Muscle layer of duodenum (tissue), 2 donors: ENCODE measurements around the gene ST6GALNAC3.

Experiments
- H3K27ac ChIP-seq: one replicate; pipeline ENCODE4 v1.7.0; 2013; ENCODE audit warnings: mild to moderate bottlenecking, low read length
- H3K27me3 ChIP-seq: one replicate; pipeline ENCODE4 v1.7.0; 2013; ENCODE audit warnings: low read depth, mild to moderate bottlenecking, control low read depth, low read length
- H3K36me3 ChIP-seq, 2 donors: one replicate each; pipeline ENCODE4 v1.7.0; 2013; ENCODE audit warnings: low read length in 2 of 2, control low read depth in 1 of 2, mild to moderate bottlenecking in 1 of 2; ENCODE audit not compliant: insufficient read depth in 2 of 2, control insufficient read depth in 1 of 2
- H3K4me1 ChIP-seq, 2 donors: one replicate each; pipeline ENCODE4 v1.7.0; 2013; ENCODE audit warnings: low read length in 2 of 2, mild to moderate bottlenecking in 2 of 2, control low read depth in 1 of 2, moderate library complexity in 1 of 2; ENCODE audit not compliant: insufficient read depth in 2 of 2, control insufficient read depth in 1 of 2
- H3K4me3 ChIP-seq, 2 donors: one replicate each; pipeline ENCODE4 v1.7.0; 2013; ENCODE audit warnings: low read length in 2 of 2, low read depth in 1 of 2, mild to moderate bottlenecking in 1 of 2
- H3K9me3 ChIP-seq, 2 donors: one replicate each; pipeline ENCODE4 v1.7.0; 2013; ENCODE audit warnings: low read length in 2 of 2, control low read depth in 1 of 2, mild to moderate bottlenecking in 1 of 2; ENCODE audit not compliant: control insufficient read depth in 1 of 2
- donor health status: healthy.

ST6GALNAC3 gene

DNA sequence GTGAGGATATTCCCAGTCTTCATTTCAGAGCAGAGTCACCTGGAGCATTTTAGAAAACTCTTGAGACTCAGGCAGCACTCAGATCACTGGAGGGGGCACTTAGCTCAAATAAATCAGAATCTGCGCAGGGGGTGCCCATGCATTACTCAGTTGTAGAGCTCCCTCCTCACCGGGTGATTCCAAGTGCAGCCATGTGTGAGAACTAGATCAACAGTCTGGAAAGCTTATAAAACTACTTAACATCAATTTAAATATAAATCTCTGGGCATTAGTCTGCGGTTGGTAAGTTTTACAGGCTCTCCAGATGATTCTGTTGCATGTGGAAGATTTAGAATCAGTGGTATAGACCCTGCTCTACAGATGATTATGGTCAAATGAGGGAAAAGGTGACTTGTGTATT, 128.6 kb downstream of the ST6GALNAC3 start:
- no peak overlapping the region for H3K27ac ChIP-seq
- H3K9me3 ChIP-seq = no peaks in the 10 kb centered on the region
- no peaks in the 10 kb centered on the region for H3K36me3 ChIP-seq
- no peak overlapping the region for H3K4me3 ChIP-seq
- H3K27me3 ChIP-seq = no peaks in the 10 kb centered on the region
- no peaks in the 10 kb centered on the region for H3K4me1 ChIP-seq

DNA sequence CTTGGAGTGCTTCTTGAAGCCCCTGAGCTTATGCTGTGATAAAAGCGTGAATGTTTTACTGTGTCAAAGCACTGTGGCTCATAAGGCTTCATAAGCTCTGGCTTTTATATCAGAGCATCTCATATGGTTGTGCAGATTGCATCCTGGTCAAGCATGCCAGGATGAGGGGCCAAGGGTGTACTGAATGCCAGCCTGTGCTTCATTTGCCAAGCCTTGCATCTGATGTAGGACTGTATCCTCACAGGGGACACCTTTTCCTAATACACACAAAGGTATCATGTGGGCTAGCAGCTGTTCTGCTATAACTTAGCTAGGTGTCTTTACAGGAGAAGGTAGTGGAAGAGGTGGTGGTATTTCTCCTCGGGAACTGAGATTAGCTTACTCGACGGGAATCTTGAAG, 134.7 kb downstream of the ST6GALNAC3 start:
- H3K4me1 ChIP-seq = no peaks in the 10 kb centered on the region
- no peaks in the 10 kb centered on the region for H3K36me3 ChIP-seq
- H3K9me3 ChIP-seq = no peaks in the 10 kb centered on the region
- no peak overlapping the region for H3K27ac ChIP-seq
- no peak overlapping the region for H3K4me3 ChIP-seq
- H3K27me3 ChIP-seq = no peaks in the 10 kb centered on the region

DNA sequence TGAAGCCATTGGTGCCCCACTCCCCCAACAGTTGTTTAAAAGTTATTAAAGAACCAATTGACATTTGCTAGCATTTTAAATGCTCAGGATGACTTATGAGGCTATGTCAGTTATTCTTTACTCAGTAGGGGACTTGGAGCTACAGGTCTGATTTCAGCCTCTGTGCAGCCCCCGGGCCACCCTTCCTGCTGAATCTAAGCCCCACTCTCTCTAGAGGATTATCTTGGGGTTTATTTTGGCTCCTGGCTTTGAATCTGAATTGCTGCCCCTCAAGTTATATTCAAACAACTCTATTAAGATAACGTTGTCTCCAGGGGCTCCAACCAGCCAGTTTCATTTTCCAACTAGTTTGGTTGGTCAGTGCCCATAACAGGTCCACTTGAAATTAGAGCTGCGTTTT, 135.1 kb downstream of the ST6GALNAC3 start:
- Histone ChIP-seq H3K4me1 (no peaks in the 10 kb centered on the region), H3K4me3 (no peak overlapping the region), H3K27me3 (no peaks in the 10 kb centered on the region), H3K27ac (no peak overlapping the region), H3K9me3 (no peaks in the 10 kb centered on the region), H3K36me3 (no peaks in the 10 kb centered on the region)

DNA sequence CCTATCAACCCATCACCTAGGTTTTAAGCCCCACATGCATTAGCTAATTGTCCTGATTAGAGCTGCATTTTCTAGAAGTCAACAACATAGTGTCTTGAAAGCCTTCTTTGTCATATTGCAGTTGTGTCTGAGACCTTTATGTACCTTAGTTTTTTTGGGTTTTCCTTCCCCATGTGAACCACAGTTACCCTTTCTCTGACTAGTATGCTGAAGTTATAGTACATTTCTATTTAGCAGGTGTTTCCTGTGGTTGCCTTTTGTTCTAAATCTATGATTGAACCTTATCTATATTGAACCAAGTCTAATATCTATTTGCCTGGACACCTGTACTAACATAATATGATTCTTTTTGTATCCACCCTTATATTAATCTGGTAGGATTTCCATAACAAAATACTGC, 135.6 kb downstream of the ST6GALNAC3 start:
- Histone ChIP-seq H3K27me3 (no peaks in the 10 kb centered on the region), H3K9me3 (no peaks in the 10 kb centered on the region), H3K27ac (no peak overlapping the region), H3K36me3 (no peaks in the 10 kb centered on the region), H3K4me3 (no peak overlapping the region), H3K4me1 (no peaks in the 10 kb centered on the region)

DNA sequence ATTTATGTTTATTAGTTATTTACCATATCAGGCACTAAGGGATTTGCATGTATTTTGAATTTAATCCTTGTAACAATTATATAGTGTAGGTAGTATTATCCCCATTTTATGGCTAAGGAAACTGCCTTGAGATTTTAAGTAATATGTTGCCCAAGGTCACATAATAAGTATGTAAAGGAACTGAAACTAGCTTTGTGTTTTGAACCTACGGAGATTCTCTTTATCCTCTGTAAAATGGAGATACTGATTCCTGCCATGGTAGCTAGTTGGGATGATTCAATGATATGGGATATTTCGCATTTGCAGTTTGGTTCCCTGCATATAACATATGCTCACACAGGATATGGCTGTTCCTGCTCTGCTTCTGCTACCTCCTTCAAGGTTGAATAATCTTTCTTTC, 144.3 kb downstream of the ST6GALNAC3 start:
- Histone ChIP-seq H3K4me3 (no peak overlapping the region), H3K27me3 (no peaks in the 10 kb centered on the region), H3K9me3 (no peaks in the 10 kb centered on the region), H3K4me1 (no peaks in the 10 kb centered on the region), H3K27ac (no peak overlapping the region), H3K36me3 (no peaks in the 10 kb centered on the region)

DNA sequence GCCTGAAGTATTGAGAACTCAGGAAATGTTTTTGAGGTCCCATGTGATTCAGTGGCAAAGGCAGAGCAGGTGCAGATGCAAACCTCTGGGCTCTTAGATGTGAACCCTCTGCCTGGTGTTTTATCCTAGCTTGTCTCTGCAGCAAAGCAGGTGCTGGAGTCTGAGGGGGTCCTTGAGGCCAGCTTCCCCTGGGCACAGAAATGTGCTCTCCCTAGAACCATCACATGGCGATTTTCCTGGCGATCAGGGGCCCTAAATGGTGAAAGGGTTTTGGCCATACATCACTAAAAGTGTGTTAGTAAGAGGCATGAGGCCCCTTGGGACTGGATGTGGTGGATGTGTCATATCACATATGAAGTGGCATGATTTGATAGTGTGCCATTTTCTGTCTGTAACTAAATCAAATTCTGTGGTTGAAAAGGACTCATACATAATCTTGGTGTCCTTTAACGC, 144.8 kb downstream of the ST6GALNAC3 start:
- Histone ChIP-seq H3K4me3 (no peak overlapping the region), H3K27me3 (no peaks in the 10 kb centered on the region), H3K36me3 (no peaks in the 10 kb centered on the region), H3K4me1 (no peaks in the 10 kb centered on the region), H3K9me3 (no peaks in the 10 kb centered on the region), H3K27ac (no peak overlapping the region)

DNA sequence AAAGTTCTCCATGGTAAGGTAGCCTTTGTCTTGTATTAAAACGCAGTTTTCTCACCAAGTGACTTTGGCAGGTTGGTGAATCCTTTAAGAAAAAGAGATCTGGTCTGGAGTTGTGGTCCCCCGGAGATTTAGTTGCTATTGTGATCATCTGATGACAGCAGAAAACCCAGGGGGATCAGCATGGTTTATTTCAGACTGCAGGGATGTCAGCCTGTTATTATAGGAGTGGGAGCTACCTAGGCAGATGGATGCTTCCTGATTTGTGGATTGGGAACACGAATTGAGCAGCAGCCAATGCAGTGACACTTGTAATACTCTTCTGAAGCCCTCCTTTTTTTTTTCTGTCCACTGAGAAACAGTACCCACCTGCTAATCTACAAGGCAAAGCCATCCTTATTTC, 150.2 kb downstream of the ST6GALNAC3 start:
- no peaks in the 10 kb centered on the region for H3K36me3 ChIP-seq
- no peak overlapping the region for H3K4me3 ChIP-seq
- H3K9me3 ChIP-seq = no peaks in the 10 kb centered on the region

DNA sequence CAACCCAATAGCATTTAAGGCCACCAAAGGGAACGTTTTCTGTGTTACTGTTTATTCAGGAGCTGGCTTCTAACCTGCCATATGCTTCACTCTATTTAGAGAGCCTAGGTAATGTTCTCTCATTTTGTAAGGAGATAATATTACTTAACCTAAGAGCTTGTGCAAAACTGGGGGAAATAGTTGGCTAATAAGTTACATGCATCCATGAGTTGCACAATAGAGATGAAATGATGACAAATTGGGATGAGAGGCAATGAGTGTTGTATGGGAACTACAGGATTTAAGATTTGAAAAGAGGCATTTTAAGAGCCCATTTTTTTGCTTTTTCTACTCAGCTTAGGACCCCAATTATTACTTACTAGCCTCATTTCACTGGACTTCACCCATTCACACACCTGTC, 151.0 kb downstream of the ST6GALNAC3 start:
- Histone ChIP-seq H3K27ac (no peak overlapping the region), H3K4me3 (no peak overlapping the region)

More for the DNA sequence above, 150.2 kb downstream of the ST6GALNAC3 start:
- Histone ChIP-seq H3K27me3 (no peaks in the 10 kb centered on the region), H3K27ac (no peak overlapping the region), H3K4me1 (no peaks in the 10 kb centered on the region)

DNA sequence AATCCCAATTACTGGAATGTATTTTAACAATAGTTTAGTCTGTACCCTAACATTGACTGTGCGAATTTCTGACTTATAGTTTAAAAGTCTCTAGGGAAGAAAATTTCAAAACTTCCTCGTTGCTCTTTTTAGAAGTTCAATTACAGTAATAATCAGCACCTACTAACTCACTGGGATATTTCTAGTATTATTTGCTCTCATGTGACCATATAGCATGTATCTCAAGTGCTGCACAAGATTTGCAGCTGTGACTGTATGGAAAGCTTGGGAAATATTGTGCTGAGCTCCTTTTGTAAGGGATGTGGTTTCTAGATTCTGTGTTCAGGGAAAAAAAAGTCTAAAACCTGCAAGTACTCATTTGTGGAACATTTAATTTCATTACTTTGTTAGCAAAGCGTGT, 153.1 kb downstream of the ST6GALNAC3 start:
- Histone ChIP-seq H3K27ac (no peak overlapping the region), H3K4me1 (no peaks in the 10 kb centered on the region), H3K27me3 (no peaks in the 10 kb centered on the region), H3K36me3 (no peaks in the 10 kb centered on the region), H3K4me3 (no peak overlapping the region), H3K9me3 (no peaks in the 10 kb centered on the region)

More for the DNA sequence above, 151.0 kb downstream of the ST6GALNAC3 start:
- Histone ChIP-seq H3K4me1 (no peaks in the 10 kb centered on the region), H3K36me3 (no peaks in the 10 kb centered on the region), H3K9me3 (no peaks in the 10 kb centered on the region), H3K27me3 (no peaks in the 10 kb centered on the region)

DNA sequence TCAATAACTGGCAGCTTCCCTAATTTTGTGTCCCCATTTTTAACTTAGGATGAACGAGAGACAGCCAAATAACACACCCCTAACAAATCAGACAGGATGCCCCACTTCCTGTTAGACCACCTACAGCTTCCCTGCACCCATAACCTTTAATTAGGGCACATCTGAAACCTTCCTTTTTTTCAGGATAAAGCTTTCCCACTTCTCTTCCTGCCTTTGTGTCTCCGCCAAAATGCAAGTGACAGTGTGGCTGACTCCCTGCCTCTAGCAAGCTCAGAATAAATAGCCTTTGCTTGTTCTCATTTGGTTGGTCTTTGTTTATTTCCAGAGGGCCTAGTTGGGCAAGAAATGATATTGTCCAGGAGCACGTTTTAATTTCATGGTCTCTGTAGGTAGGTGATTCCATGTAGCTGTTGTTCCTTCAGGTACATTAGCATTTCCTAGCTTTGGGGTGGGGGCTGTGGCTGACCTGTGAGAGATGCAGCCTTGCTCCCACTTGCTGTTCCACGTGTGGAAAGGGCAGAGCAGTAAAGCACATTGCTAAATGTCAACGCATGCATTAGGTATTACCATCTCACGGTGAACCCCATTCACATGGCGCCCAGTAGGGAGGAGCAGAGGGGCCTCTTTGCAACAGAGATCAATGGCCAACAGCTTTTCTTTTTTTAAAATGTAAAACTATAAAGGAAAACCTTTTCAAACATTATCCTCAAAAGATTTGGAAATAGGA, 154.9 kb downstream of the ST6GALNAC3 start:
- Histone ChIP-seq H3K4me3 (no peak overlapping the region), H3K27ac (no peak overlapping the region)

DNA sequence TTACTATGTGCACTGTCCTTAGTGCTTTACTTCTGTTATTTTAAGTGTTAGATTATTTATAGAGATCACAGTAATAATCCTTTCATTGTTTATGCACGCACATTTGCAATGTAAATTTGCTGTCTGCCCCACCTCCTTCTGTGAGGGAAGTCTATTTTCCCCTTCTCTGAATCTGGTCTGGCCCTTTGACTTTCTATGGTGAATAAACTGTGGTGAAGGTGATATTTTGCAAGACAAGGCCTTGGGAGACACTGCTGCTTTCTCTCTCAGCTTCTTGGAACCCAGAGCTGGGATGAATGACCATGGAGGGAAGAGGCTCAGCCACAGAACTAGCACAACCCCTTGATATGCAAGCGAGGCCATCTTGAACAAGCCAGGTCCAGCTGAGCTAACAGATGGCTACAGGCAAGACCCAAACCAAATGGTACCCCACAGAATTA, 156.3 kb downstream of the ST6GALNAC3 start:
- Histone ChIP-seq H3K27me3 (no peaks in the 10 kb centered on the region), H3K27ac (no peak overlapping the region), H3K4me1 (no peaks in the 10 kb centered on the region), H3K9me3 (no peaks in the 10 kb centered on the region), H3K36me3 (no peaks in the 10 kb centered on the region), H3K4me3 (no peak overlapping the region)

More for the DNA sequence above, 154.9 kb downstream of the ST6GALNAC3 start:
- Histone ChIP-seq H3K27me3 (no peaks in the 10 kb centered on the region), H3K9me3 (no peaks in the 10 kb centered on the region), H3K4me1 (no peaks in the 10 kb centered on the region), H3K36me3 (no peaks in the 10 kb centered on the region)

DNA sequence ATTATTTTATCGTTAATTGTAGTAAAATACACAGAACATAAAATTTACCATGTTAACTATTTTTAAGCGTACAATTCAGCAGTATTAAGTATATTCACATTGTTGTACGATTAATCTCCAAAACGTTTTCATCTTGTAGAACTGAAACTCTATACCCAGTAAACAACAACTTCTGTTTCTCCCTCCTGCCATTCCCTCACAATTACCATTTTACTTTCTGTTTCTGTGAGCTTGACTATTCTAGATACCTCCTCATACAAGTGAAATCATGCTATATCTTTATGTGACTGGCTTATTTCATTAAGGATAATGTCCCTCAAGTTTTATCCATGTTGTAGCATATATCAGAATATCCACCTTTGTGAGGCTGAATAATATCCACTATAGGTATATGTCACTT, 156.8 kb downstream of the ST6GALNAC3 start:
- no peaks in the 10 kb centered on the region for H3K9me3 ChIP-seq
- no peaks in the 10 kb centered on the region for H3K27me3 ChIP-seq
- H3K36me3 ChIP-seq = no peaks in the 10 kb centered on the region
- no peak overlapping the region for H3K27ac ChIP-seq
- H3K4me3 ChIP-seq = no peak overlapping the region
- H3K4me1 ChIP-seq = no peaks in the 10 kb centered on the region
